HEK293 (cell line): ENCODE data around the gene CEACAM1.
"Not testable (repeated sequence)": the region's sequence is repeated elsewhere in the genome, so short reads cannot be mapped to it uniquely, and the experiment has no call there.

ENCODE experiments used
- WT1 ChIP-seq: fragments of 450-650 bp; formaldehyde crosslinking; IDR thresholded peaks from 2 replicates; pipeline ENCODE4 v1.5.1; 2016; ENCODE audit warnings: missing biosample characterization, missing genetic modification characterization
- YY1 ChIP-seq: fragments of 450-650 bp; formaldehyde crosslinking; IDR thresholded peaks from 2 replicates; pipeline ENCODE4 v1.5.1; 2018; ENCODE audit warnings: missing biosample characterization, missing genetic modification characterization
- ZNF2 ChIP-seq: fragments of 450-650 bp; formaldehyde crosslinking; IDR thresholded peaks from 2 replicates; pipeline ENCODE4 v1.5.1; 2016; ENCODE audit warnings: missing biosample characterization, missing genetic modification characterization
- ZNF398 ChIP-seq: fragments of 450-650 bp; formaldehyde crosslinking; IDR thresholded peaks from 2 replicates; pipeline ENCODE4 v1.5.1; 2017; ENCODE audit warnings: missing biosample characterization, missing genetic modification characterization
- TF ChIP-seq, protein P1 (sequence below): fragments of 450-650 bp; formaldehyde crosslinking; IDR thresholded peaks from 2 replicates; pipeline ENCODE4 v1.5.1; 2016; ENCODE audit warnings: missing biosample characterization, missing genetic modification characterization
- TF ChIP-seq, protein P2 (sequence below): fragments of 450-650 bp; formaldehyde crosslinking; IDR thresholded peaks from 2 replicates; pipeline ENCODE4 v1.5.1; 2017; ENCODE audit warnings: missing biosample characterization, missing genetic modification characterization
- TF ChIP-seq, protein P3 (sequence below): fragments of 450-650 bp; formaldehyde crosslinking; IDR thresholded peaks from 2 replicates; pipeline ENCODE4 v1.5.1; 2016; ENCODE audit warnings: missing biosample characterization, missing genetic modification characterization

- TF ChIP-seq WT1 (tag by site-specific recombination); ZNF2; YY1; ZNF398 (tag by site-specific recombination): not testable (repeated sequence)
- TF ChIP-seq, protein P1, sequence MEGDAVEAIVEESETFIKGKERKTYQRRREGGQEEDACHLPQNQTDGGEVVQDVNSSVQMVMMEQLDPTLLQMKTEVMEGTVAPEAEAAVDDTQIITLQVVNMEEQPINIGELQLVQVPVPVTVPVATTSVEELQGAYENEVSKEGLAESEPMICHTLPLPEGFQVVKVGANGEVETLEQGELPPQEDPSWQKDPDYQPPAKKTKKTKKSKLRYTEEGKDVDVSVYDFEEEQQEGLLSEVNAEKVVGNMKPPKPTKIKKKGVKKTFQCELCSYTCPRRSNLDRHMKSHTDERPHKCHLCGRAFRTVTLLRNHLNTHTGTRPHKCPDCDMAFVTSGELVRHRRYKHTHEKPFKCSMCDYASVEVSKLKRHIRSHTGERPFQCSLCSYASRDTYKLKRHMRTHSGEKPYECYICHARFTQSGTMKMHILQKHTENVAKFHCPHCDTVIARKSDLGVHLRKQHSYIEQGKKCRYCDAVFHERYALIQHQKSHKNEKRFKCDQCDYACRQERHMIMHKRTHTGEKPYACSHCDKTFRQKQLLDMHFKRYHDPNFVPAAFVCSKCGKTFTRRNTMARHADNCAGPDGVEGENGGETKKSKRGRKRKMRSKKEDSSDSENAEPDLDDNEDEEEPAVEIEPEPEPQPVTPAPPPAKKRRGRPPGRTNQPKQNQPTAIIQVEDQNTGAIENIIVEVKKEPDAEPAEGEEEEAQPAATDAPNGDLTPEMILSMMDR (tag by site-specific recombination): not testable (repeated sequence)
- TF ChIP-seq, protein P2, sequence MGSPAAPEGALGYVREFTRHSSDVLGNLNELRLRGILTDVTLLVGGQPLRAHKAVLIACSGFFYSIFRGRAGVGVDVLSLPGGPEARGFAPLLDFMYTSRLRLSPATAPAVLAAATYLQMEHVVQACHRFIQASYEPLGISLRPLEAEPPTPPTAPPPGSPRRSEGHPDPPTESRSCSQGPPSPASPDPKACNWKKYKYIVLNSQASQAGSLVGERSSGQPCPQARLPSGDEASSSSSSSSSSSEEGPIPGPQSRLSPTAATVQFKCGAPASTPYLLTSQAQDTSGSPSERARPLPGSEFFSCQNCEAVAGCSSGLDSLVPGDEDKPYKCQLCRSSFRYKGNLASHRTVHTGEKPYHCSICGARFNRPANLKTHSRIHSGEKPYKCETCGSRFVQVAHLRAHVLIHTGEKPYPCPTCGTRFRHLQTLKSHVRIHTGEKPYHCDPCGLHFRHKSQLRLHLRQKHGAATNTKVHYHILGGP (tag by site-specific recombination): not testable (repeated sequence)
- TF ChIP-seq, protein P3, sequence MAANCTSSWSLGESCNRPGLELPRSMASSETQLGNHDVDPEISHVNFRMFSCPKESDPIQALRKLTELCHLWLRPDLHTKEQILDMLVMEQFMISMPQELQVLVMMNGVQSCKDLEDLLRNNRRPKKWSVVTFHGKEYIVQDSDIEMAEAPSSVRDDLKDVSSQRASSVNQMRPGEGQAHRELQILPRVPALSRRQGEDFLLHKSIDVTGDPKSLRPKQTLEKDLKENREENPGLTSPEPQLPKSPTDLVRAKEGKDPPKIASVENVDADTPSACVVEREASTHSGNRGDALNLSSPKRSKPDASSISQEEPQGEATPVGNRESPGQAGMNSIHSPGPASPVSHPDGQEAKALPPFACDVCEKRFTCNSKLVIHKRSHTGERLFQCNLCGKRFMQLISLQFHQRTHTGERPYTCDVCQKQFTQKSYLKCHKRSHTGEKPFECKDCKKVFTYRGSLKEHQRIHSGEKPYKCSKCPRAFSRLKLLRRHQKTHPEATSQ (tag by site-specific recombination): not testable (repeated sequence)
These were observed 6.0 kb downstream of the CEACAM1 start for GRCh38 chr19:42522262-42522661.
